Measurements from ENCODE around the gene LRRC1.

Gene LRRC1

DNA sequence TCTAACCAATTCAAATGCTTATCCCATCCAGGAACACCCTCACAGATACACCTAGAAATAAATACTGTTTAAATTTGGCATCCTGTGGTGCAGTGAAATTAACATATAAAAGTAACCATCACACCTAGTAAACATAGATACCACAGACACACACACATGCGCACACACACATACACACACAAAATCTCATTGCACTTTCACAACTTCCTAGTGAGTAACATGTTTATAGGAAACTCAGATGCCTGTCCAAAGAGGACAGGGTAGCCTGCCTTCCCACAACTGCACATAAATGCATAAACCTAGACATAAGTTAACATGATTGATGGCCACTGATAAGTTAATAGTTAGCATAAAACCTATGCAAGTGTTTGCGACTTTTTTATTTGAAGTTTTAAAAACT lies 56.8 kb downstream of the LRRC1 start:
- Histone ChIP-seq H3K4me3 (ENCODE audit: low read depth in 1 of 2, low read length in 2 of 2) (no peak overlapping the region), H3K27me3 (ENCODE audit: low read depth, low read length) (no peaks in the 10 kb centered on the region), H3K4me1 (ENCODE audit: control insufficient read depth in 1 of 2, insufficient read depth in 2 of 2, low read length in 2 of 2) (peaks cover 0 to 9% of the 10 kb centered on the region in 2 donors), H3K27ac (ENCODE audit: low read length) (no peak overlapping the region), H3K36me3 (ENCODE audit: control insufficient read depth in 1 of 2, insufficient read depth in 2 of 2, low read length in 2 of 2) (no peaks in the 10 kb centered on the region), H3K9me3 (ENCODE audit: control insufficient read depth in 1 of 2, low read length in 2 of 2) (no peaks in the 10 kb centered on the region)

DNA sequence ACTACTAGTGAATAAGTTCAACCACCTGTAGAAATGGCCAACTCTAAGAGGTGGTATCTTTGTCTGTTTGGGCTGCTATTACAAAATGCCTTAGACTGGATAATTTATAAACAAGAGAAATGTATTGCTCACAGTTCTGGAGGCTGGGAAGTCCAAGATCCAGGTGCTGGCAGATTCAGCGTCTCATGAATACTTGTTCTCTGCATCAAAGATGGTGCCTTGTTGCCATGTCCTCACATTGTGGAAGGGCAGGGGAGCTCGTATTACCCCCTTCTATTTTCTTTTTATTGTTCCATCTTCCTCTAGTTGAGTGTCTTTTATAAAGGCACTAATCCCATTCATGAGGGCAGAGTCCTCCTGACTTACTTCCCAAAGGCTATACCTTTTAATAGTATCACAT lies 58.0 kb downstream of the LRRC1 start:
- no peaks in the 10 kb centered on the region for H3K36me3 ChIP-seq (ENCODE audit: control insufficient read depth in 1 of 2, insufficient read depth in 2 of 2, low read length in 2 of 2)
- peaks cover 0 to 12% of the 10 kb centered on the region in 2 donors for H3K4me1 ChIP-seq (ENCODE audit: control insufficient read depth in 1 of 2, insufficient read depth in 2 of 2, low read length in 2 of 2)
- no peaks in the 10 kb centered on the region for H3K9me3 ChIP-seq (ENCODE audit: control insufficient read depth in 1 of 2, low read length in 2 of 2)
- no peak overlapping the region for H3K27ac ChIP-seq (ENCODE audit: low read length)
- no peak overlapping the region for H3K4me3 ChIP-seq (ENCODE audit: low read depth in 1 of 2, low read length in 2 of 2)
- no peaks in the 10 kb centered on the region for H3K27me3 ChIP-seq (ENCODE audit: low read depth, low read length)

DNA sequence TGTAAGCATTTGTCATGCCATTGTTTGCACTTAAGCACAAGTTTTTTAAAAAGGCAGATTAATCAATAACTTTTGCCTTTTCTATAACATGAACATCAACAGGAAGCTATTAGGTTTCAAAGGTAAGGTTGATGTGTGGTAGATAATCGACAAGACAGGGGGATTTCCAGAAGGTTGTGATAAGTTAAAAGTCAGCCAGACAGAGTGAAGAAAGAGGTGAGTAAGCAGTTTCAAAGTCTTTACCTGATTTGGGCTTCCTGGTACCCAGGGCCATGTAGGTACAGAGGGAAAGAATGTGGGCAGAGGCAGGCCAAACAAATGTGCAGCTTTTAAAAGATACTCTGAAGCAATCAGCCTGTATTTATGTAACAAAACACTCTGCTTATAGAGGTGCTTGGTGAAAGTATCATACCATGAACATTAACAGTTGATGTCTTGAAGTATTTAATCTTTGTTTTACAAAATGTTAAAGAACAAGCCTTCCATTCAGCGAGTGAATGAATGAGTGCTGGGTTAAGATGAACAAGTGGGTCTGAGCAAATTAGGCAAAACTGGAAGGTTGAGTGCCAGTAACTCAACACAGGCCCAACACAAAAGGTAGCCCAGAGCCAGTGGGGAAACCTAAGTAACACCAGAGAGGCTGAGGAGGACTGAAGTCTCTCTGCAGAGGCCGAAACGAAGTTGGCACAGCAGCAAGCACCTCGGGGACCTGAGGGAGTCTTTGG lies 60.2 kb downstream of the LRRC1 start:
- Histone ChIP-seq H3K27me3 (ENCODE audit: low read depth, low read length) (no peaks in the 10 kb centered on the region), H3K9me3 (ENCODE audit: control insufficient read depth in 1 of 2, low read length in 2 of 2) (no peaks in the 10 kb centered on the region), H3K4me1 (ENCODE audit: control insufficient read depth in 1 of 2, insufficient read depth in 2 of 2, low read length in 2 of 2) (peaks cover 0 to 12% of the 10 kb centered on the region in 2 donors), H3K4me3 (ENCODE audit: low read depth in 1 of 2, low read length in 2 of 2) (no peak overlapping the region), H3K27ac (ENCODE audit: low read length) (no peak overlapping the region), H3K36me3 (ENCODE audit: control insufficient read depth in 1 of 2, insufficient read depth in 2 of 2, low read length in 2 of 2) (no peaks in the 10 kb centered on the region)

DNA sequence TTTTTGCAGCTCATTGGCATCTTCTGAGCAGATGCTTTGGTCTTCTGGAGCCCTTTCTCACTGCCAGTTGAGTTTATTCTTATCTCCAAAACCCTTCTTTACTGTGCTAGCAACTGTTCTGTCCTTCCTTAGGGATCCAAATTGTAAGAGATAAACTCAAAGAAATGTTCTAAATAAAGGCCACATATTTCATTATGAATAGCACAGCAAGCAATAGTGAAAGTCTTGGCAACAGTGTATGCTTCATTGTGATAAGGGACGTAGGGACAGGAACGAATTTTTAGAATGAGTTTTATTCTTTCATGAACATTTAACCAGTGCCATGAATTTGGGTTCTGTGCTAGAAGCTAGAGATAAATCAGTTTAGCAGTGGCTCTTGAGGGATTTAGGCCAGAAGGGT lies 61.1 kb downstream of the LRRC1 start:
- Histone ChIP-seq H3K4me1 (ENCODE audit: control insufficient read depth in 1 of 2, insufficient read depth in 2 of 2, low read length in 2 of 2) (peaks cover 0 to 12% of the 10 kb centered on the region in 2 donors), H3K4me3 (ENCODE audit: low read depth in 1 of 2, low read length in 2 of 2) (no peak overlapping the region), H3K36me3 (ENCODE audit: control insufficient read depth in 1 of 2, insufficient read depth in 2 of 2, low read length in 2 of 2) (no peaks in the 10 kb centered on the region), H3K9me3 (ENCODE audit: control insufficient read depth in 1 of 2, low read length in 2 of 2) (no peaks in the 10 kb centered on the region), H3K27ac (ENCODE audit: low read length) (no peak overlapping the region), H3K27me3 (ENCODE audit: low read depth, low read length) (no peaks in the 10 kb centered on the region)

DNA sequence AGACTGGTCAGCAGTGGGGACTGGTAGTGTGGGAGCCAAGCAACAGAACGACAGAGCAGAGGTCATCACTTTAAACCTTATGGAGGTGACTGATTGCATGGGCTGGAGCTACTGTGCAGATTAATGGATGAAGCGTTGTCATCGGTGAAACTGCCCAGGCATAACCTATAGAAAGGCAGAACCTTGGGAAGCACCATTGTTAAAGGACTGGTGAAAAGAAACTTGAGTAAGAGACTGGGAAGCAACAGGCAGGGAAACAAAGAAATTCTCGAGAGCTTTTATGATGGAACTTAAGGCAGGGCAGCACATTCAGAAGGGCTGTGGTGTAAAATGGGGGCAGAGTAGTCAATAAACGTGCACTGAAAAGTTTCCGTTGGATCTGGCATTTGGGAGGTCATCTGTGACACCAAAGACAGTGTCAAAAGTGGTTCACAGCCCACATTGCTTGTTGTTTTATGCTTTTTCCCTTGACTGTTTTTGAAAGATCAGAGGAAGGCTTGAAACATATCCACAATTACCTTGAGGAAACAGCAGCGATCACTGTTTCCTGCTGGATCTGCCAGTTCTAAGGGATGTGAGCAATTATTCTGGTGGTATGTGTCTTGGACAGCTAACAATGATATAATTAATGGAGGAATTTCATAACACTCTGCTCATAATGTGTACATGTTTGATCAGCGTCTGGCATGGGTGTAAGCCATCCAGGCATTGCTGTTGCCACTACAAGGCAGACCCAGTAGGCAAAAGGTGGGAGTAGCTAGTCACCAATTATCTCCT lies 62.7 kb downstream of the LRRC1 start:
- Histone ChIP-seq H3K27ac (ENCODE audit: low read length) (no peak overlapping the region), H3K9me3 (ENCODE audit: control insufficient read depth in 1 of 2, low read length in 2 of 2) (no peaks in the 10 kb centered on the region), H3K4me3 (ENCODE audit: low read depth in 1 of 2, low read length in 2 of 2) (no peak overlapping the region), H3K4me1 (ENCODE audit: control insufficient read depth in 1 of 2, insufficient read depth in 2 of 2, low read length in 2 of 2) (peaks cover 0 to 12% of the 10 kb centered on the region in 2 donors), H3K36me3 (ENCODE audit: control insufficient read depth in 1 of 2, insufficient read depth in 2 of 2, low read length in 2 of 2) (no peaks in the 10 kb centered on the region), H3K27me3 (ENCODE audit: low read depth, low read length) (no peaks in the 10 kb centered on the region)

DNA sequence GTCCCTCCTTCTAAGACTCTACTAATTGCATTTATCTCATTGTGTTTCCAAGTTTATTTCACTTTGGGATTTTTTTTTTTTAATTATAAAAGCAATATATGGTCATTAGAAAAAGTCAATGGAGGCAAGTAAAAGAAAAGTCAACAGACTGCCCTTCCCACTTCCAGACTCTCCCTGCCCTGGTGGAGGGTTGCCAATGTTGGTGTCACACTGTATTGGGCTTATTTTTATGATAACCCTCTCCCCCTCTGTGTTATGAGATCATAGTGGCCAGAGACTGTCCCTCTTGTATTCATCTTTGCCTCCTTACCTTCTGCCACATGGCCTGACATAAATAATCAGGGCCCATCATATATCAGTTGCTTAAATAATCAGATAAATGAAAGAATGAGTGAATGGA lies 63.4 kb downstream of the LRRC1 start:
- no peaks in the 10 kb centered on the region for H3K36me3 ChIP-seq (ENCODE audit: control insufficient read depth in 1 of 2, insufficient read depth in 2 of 2, low read length in 2 of 2)
- no peaks in the 10 kb centered on the region for H3K9me3 ChIP-seq (ENCODE audit: control insufficient read depth in 1 of 2, low read length in 2 of 2)
- H3K4me3 ChIP-seq (ENCODE audit: low read depth in 1 of 2, low read length in 2 of 2), result no peak overlapping the region
- no peaks in the 10 kb centered on the region for H3K27me3 ChIP-seq (ENCODE audit: low read depth, low read length)
- peaks cover 5 to 12% of the 10 kb centered on the region in 2 donors for H3K4me1 ChIP-seq (ENCODE audit: control insufficient read depth in 1 of 2, insufficient read depth in 2 of 2, low read length in 2 of 2)
- H3K27ac ChIP-seq (ENCODE audit: low read length), result no peak overlapping the region

DNA sequence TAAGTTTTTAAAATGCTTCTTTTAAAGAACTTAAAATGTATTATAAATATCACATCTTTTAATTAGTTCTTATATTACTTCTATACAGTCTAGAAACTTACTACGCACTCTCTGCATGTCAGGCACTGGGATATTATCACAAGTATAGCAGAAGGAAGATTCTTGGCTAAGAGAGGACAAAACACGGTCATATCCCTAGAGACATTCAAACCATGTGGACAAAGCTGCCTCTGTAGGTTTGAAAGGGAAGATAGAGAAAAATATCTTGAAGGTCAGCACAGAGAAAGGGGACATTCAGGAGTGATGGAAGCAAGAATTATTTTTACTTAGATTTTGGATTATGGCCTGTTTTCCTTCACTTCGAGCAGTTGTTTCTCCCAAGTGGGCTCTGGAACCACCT lies 64.1 kb downstream of the LRRC1 start:
- H3K27me3 ChIP-seq (ENCODE audit: low read depth, low read length), result no peaks in the 10 kb centered on the region
- peaks cover 5 to 12% of the 10 kb centered on the region in 2 donors for H3K4me1 ChIP-seq (ENCODE audit: control insufficient read depth in 1 of 2, insufficient read depth in 2 of 2, low read length in 2 of 2)

DNA sequence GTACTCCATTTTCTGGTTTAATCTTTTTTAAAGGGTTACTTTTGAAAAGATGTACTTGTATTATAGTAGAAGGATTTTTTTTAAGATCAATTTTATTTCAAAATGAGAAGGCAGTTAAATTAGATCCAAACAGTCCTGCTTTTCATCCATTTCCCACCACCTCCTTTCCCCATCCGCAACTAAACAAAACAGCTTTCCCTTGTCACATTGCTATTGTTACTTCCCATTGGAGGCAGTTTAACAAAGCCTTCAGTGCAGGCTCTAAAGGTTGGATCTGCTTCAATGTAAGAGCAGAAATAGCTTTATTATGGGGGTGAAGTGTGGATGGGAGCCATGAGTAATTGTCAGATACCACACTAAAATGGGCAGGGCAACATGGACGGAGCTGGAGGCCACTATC lies 65.7 kb downstream of the LRRC1 start:
- H3K9me3 ChIP-seq (ENCODE audit: control insufficient read depth in 1 of 2, low read length in 2 of 2), result no peaks in the 10 kb centered on the region
- no peak overlapping the region for H3K4me3 ChIP-seq (ENCODE audit: low read depth in 1 of 2, low read length in 2 of 2)
- H3K36me3 ChIP-seq (ENCODE audit: control insufficient read depth in 1 of 2, insufficient read depth in 2 of 2, low read length in 2 of 2), result no peaks in the 10 kb centered on the region
- H3K27me3 ChIP-seq (ENCODE audit: low read depth, low read length), result no peaks in the 10 kb centered on the region
- peaks cover 5 to 21% of the 10 kb centered on the region in 2 donors for H3K4me1 ChIP-seq (ENCODE audit: control insufficient read depth in 1 of 2, insufficient read depth in 2 of 2, low read length in 2 of 2)
- no peak overlapping the region for H3K27ac ChIP-seq (ENCODE audit: low read length)

More for the DNA sequence above, 64.1 kb downstream of the LRRC1 start:
- Histone ChIP-seq H3K36me3 (ENCODE audit: control insufficient read depth in 1 of 2, insufficient read depth in 2 of 2, low read length in 2 of 2) (no peaks in the 10 kb centered on the region), H3K4me3 (ENCODE audit: low read depth in 1 of 2, low read length in 2 of 2) (no peak overlapping the region), H3K27ac (ENCODE audit: low read length) (no peak overlapping the region), H3K9me3 (ENCODE audit: control insufficient read depth in 1 of 2, low read length in 2 of 2) (no peaks in the 10 kb centered on the region)

DNA sequence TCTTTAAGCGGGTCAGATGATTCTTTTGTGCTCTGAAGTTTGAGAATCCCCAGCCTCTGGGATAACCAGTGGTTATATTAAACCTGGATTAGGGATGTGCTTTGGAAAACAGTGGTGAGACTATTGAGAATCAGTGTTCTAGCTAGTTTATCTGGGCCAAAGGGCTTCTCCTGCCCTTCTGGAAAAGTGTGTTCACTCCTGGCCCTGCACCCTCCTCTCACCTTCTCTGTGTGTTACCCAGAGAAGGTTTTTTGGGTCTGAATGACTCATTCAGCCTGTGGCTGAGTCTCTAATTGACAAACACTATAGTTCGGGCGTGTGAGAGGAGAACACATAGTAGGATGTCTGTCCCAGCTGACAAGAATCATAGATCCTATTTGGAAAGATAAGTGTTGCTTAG lies 66.7 kb downstream of the LRRC1 start:
- Histone ChIP-seq H3K27ac (ENCODE audit: low read length) (no peak overlapping the region), H3K4me3 (ENCODE audit: low read depth in 1 of 2, low read length in 2 of 2) (no peak overlapping the region), H3K27me3 (ENCODE audit: low read depth, low read length) (no peaks in the 10 kb centered on the region), H3K9me3 (ENCODE audit: control insufficient read depth in 1 of 2, low read length in 2 of 2) (no peaks in the 10 kb centered on the region), H3K36me3 (ENCODE audit: control insufficient read depth in 1 of 2, insufficient read depth in 2 of 2, low read length in 2 of 2) (no peaks in the 10 kb centered on the region), H3K4me1 (ENCODE audit: control insufficient read depth in 1 of 2, insufficient read depth in 2 of 2, low read length in 2 of 2) (peaks cover 5 to 12% of the 10 kb centered on the region in 2 donors)

DNA sequence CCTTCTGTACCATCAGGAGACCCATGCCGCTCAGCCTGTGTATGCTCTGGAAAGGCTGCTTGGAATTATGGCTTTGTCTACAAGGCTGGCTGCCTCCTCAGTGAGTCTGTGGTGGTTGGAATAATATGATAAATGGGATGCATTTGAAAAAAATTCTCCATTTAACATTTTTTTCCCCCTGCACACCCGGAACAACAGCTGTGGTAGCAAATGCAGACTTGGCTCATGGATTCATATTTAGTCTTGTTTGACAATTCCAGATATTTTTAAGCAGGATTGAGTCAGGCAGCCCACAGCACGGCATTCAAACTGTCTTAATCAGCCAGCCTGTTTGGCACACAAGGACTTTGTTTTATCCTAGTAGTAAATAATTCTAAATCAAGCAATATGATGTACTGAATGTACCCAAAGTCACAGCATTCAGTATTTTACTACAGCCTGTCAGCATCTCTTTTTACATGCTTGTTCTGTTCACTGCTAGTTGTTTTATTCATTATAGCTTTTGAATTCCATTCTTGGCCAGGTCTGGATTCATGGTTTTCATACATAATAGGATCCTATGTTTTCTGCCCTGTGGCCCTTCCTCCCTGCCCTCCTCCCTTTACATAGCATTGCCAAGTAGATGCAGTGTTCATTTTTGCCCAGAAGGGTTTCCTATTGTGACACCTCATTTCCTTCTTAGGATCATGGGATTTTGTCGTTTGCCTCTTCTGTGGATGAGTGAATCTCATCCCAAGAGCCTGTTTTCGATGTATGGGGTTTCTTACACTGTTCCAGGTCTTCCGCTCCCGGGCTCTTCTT lies 68.1 kb downstream of the LRRC1 start:
- no peak overlapping the region for H3K4me3 ChIP-seq (ENCODE audit: low read depth in 1 of 2, low read length in 2 of 2)
- H3K9me3 ChIP-seq (ENCODE audit: control insufficient read depth in 1 of 2, low read length in 2 of 2), result no peaks in the 10 kb centered on the region
- H3K36me3 ChIP-seq (ENCODE audit: control insufficient read depth in 1 of 2, insufficient read depth in 2 of 2, low read length in 2 of 2), result no peaks in the 10 kb centered on the region
- no peaks in the 10 kb centered on the region for H3K27me3 ChIP-seq (ENCODE audit: low read depth, low read length)
- peak overlapping the region; percentile 42 for H3K27ac ChIP-seq (ENCODE audit: low read length)
- H3K4me1 ChIP-seq (ENCODE audit: control insufficient read depth in 1 of 2, insufficient read depth in 2 of 2, low read length in 2 of 2), result peaks cover 5 to 9% of the 10 kb centered on the region in 2 donors

DNA sequence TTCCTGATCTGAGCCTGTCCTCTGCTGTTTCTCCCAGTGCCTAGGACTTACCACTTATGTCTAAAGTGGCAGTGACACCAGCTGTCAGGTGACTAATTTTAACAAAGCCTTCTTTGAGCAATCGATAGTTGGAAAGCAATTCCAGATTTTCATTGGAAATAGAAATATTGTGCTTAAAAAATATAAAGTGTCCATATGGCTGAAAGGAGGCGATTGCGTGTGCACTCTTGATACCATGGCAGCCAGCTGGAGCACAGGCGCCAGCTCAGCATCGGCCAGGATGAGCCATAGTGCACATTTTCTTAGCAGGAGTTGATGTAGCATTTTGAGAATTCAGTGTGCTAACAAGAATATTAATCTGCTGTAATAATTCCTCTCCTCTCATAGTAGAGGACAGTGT lies 70.0 kb downstream of the LRRC1 start:
- no peaks in the 10 kb centered on the region for H3K27me3 ChIP-seq (ENCODE audit: low read depth, low read length)
- H3K4me3 ChIP-seq (ENCODE audit: low read depth in 1 of 2, low read length in 2 of 2), result no peak overlapping the region
- H3K9me3 ChIP-seq (ENCODE audit: control insufficient read depth in 1 of 2, low read length in 2 of 2), result no peaks in the 10 kb centered on the region
- H3K36me3 ChIP-seq (ENCODE audit: control insufficient read depth in 1 of 2, insufficient read depth in 2 of 2, low read length in 2 of 2), result no peaks in the 10 kb centered on the region
- H3K4me1 ChIP-seq (ENCODE audit: control insufficient read depth in 1 of 2, insufficient read depth in 2 of 2, low read length in 2 of 2), result peaks cover 5 to 9% of the 10 kb centered on the region in 2 donors
- H3K27ac ChIP-seq (ENCODE audit: low read length), result no peak overlapping the region

All from muscle layer of duodenum (tissue), 2 donors.